ENCODE measurements around the gene EPHB3. TPM values are rescaled to one million over a fixed set of nuclear protein-coding genes. Genes with fewer than 3 reads are reported as not detected.

EPHB3 gene
- total RNA-seq, 1 donor from 2014 or later = 0.10 TPM

GRCh38 chr3:184577546-184577945, 16.0 kb downstream of the EPHB3 start:
- intact Hi-C loops (cut with micrococcal nuclease) = no loop called here

DNA sequence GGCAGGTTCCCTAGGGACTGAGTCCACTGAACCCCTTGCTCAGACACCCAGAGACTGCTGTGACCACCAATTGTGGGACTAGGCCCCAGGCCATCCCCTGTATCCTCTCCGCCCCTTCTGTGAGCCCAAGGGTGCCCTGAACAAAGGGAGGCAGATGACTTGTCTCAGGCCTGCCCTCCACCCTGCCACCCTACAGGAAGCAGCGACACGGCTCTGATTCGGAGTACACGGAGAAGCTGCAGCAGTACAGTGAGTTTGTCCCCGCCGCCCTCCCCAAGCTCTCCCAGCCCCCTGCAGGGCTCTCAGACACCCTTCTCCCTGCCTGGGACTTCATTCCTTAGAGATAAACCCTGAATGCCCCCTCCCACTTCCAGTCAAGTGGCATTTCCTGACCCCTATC, 16.6 kb downstream of the EPHB3 start:
- intact Hi-C loops (cut with micrococcal nuclease) = no loop called here

- intact Hi-C loops (cut with micrococcal nuclease) = no loop called here
These were observed 17.2 kb downstream of the EPHB3 start for GRCh38 chr3:184578822-184579221.

- intact Hi-C loops (cut with micrococcal nuclease) = no loop called here
These were observed 17.9 kb downstream of the EPHB3 start for GRCh38 chr3:184579513-184579912.

- intact Hi-C loops (cut with micrococcal nuclease) = no loop called here
These were observed 18.8 kb downstream of the EPHB3 start for GRCh38 chr3:184580376-184580775.

GRCh38 chr3:184581331-184581855, 19.8 kb downstream of the EPHB3 start:
- intact Hi-C loops (cut with micrococcal nuclease) = no loop called here

- intact Hi-C loops (cut with micrococcal nuclease) = no loop called here
These were observed 21.3 kb downstream of the EPHB3 start for GRCh38 chr3:184582646-184583577.

DNA sequence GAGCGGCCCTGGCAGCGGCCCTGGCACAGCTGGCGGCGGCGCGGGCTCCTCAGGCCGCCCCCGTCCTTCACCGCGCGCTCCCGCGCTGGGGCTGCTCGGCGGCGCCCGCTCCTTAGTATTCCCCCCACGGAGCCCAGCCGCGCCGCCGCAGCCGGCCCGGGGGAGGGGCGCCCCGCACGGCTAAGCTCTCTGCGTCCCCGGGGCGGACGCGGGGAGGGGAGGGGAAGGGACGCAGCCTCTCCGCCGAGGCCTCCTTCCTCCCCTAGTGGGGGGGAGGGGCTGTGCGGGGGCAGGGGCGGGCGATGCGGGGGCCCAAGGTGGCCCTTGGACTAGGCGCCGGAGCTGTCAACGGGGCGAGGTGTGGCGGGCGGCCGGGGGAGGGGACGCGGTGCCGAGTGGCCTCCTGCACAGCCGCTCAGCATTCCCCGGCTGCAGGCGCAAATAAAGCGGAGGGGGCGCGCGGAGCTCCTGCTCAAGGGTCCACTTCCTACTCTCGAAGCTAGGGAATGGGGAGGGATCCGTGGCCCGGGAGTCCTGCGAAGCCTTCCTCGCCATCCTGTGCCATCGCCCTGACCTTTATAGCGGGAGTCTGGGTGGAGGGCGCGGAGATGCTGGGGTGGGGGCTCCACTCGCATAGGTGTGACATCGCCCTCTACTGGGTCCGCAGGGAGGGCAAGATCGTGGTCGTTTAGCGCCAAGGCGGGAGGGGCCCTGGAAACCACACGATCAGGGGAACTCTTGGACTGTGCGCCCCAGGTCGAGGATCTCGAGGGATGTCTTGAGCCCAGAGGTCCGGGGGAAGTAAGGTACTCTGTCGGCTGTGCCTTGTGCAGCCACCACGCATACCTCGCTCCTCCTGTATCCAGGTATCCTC, 22.2 kb downstream of the EPHB3 start:
- intact Hi-C loops (cut with micrococcal nuclease) = no loop called here

DNA sequence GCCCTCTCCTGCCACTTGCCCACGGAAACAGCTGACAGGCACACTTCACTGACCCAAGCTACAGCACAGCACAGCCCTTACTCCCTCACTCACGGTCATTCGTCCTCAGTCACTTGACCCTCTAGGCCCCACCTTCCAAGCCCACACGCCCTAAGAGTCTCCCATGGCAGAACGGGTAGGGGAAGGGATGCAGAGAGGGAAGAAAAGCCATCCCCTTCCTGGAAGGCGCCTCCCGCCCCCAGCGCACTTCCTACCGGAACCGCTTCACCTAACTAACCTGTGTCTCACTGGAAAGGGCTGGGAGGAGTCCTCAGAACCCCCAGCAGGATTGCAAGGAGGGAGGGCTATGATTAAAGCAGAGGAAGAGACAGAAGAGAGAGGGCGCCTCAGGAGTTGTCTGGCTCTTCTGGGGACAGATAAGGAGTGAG, 22.9 kb downstream of the EPHB3 start:
- intact Hi-C loops (cut with micrococcal nuclease) = no loop called here

- intact Hi-C loops (cut with micrococcal nuclease) = no loop called here
These were observed 24.0 kb downstream of the EPHB3 start for GRCh38 chr3:184585545-184585944.

DNA sequence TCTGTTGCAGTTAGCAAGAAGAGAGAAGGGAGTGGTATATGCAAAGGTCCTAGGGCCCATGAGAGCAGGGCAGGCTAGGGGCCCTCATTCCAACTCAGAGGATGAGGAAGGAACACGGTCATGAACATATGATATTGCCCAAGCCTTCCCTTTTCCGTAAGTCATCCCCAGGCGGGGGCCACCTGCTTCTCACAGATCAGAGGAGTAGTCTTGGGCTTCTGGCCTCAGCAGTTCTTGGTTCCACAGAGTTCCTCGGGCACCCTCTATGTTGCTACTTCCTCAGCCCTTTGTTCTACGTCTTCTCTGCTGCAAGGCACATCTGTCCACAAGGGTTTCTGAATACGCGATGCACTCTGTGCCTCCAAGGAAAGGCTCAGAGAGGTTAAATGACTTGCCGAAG, 25.3 kb downstream of the EPHB3 start:
- intact Hi-C loops (cut with micrococcal nuclease) = no loop called here

GRCh38 chr3:184588776-184589175, 27.2 kb downstream of the EPHB3 start:
- intact Hi-C loops (cut with micrococcal nuclease) = no loop called here

- intact Hi-C loops (cut with micrococcal nuclease) = no loop called here
These were observed 29.2 kb downstream of the EPHB3 start for GRCh38 chr3:184590795-184591194.

GRCh38 chr3:184591789-184592188, 30.2 kb downstream of the EPHB3 start:
- intact Hi-C loops (cut with micrococcal nuclease) = no loop called here

- intact Hi-C loops (cut with micrococcal nuclease) = no loop called here
These were observed 31.0 kb downstream of the EPHB3 start for GRCh38 chr3:184592371-184593219.

DNA sequence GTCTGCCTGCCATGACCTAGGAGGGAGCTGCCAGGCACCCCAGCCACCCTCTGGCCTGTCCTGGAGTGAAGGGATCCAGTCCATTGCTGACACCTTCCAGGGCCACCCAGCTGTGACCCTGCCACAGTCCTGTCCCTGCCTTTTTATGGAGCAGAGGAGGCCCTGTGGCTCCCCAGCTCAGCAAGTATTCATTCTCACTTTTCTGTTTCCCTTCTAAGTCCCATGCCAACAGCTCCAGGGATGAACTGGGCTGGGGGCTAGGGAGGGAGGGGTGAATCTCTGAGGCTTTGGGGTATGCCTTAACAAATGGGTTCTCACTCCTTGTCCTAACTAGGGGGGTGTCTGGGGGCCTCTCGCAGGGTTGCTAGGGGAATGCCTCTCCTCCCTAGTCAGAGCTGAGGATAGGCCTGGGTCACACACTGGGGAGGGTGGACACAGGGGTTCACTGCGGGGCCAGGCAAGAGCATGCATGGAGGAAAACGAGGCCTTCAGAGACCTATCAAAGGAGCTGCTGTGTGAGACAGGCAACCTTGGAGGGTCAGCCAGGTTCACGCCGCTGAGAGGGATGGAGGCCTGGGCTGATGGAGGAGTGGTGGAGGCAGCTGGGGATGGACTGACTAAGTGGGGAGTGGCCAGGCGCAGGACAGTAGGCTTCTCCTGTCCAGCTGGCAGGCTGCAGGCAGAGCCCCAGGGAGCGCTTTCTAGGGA, 31.8 kb downstream of the EPHB3 start:
- intact Hi-C loops (cut with micrococcal nuclease) = no loop called here

DNA sequence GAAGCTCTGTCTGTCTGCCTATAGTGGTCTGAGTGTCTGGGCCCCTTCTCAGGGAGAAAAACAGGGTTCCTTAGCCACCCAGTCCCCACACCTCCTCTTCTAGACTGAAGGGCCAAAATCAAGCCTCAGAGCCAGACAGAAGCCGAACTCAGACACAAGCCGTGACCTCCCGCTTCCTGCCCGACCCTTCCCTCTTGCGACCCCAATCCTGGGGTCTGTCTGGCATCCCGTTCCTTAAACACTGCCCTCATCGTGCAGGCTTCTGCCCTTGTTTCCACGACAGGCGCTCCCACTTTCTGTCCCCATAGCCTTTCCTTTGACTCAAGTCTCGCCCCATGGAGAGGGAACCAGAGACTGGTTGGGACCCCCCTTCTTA, 32.3 kb downstream of the EPHB3 start:
- intact Hi-C loops (cut with micrococcal nuclease) = no loop called here

- intact Hi-C loops (cut with micrococcal nuclease) = no loop called here
These were observed 32.9 kb downstream of the EPHB3 start for GRCh38 chr3:184594371-184595001.

- intact Hi-C loops (cut with micrococcal nuclease) = no loop called here
These were observed 34.1 kb downstream of the EPHB3 start for GRCh38 chr3:184595726-184596125.

DNA sequence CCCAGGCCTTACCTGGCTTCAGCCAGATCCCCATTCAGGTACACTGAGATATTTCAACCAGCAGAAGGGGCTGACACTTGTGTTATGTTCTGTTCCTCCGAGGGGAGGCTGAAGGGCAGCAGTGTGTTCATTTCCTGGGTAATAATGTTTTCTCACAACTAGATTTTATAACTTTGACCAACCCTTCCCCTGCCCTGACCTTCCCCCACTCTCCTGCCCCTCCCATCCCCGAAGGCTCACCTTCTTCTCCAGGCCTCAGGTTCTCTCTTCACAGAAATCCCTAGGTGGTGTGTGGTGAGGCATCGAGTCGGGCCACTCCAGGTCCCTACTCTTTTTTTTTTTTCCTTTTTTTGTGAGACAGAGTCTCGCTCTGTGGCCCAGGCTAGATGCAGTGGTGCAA, 34.6 kb downstream of the EPHB3 start:
- intact Hi-C loops (cut with micrococcal nuclease) = no loop called here

Data from T-helper 1 cell treated with Interleukin-12 subunit alpha and Interleukin-12 subunit beta and Interleukin-4 antibody, amounts not matched to agents 30 ng/mL and 1 ng/mL, for 36 hours (primary cell).